Fibroblast of skin of back (primary cell): ENCODE data around the gene SLC25A21.
A peak's percentile ranks its signal among the peaks of the same experiment; 100 is the strongest.
"Not testable (repeated sequence)": the region's sequence is repeated elsewhere in the genome, so short reads cannot be mapped to it uniquely, and the experiment has no call there.

Source experiments
- DNase-seq: peaks from one replicate; pipeline ENCODE4 v3.0.0-alpha.2; 2013

SLC25A21 gene

GRCh38 chr14:36820111-36820709 is 352.2 kb downstream of the SLC25A21 start:
- DNase-seq: no peak

- peak; percentile 7 for DNase-seq
These were observed 353.5 kb downstream of the SLC25A21 start for GRCh38 chr14:36818794-36819384.

- DNase-seq: no peak
These were observed 354.2 kb downstream of the SLC25A21 start for GRCh38 chr14:36818246-36818645.

- no peak for DNase-seq
These were observed 355.1 kb downstream of the SLC25A21 start for GRCh38 chr14:36817071-36817930.

- no peak for DNase-seq
These were observed 355.9 kb downstream of the SLC25A21 start for GRCh38 chr14:36816481-36816880.

- not testable (repeated sequence) for DNase-seq
These were observed 357.6 kb downstream of the SLC25A21 start for GRCh38 chr14:36814783-36815182.

- no peak for DNase-seq
These were observed 362.2 kb downstream of the SLC25A21 start for GRCh38 chr14:36810209-36810608.

- no peak for DNase-seq
These were observed 364.7 kb downstream of the SLC25A21 start for GRCh38 chr14:36807727-36808126.

- no peak for DNase-seq
These were observed 367.3 kb downstream of the SLC25A21 start for GRCh38 chr14:36805131-36805559.

- DNase-seq: no peak
These were observed 374.8 kb downstream of the SLC25A21 start for GRCh38 chr14:36797634-36798033.

GRCh38 chr14:36791402-36791801 is 381.0 kb downstream of the SLC25A21 start:
- DNase-seq: no peak

GRCh38 chr14:36785511-36785910 is 386.9 kb downstream of the SLC25A21 start:
- DNase-seq: no peak

GRCh38 chr14:36784541-36784940 is 387.9 kb downstream of the SLC25A21 start:
- DNase-seq: no peak

- no peak for DNase-seq
These were observed 390.5 kb downstream of the SLC25A21 start for GRCh38 chr14:36781897-36782296.

GRCh38 chr14:36773558-36773957 is 398.8 kb downstream of the SLC25A21 start:
- peak; percentile 41 for DNase-seq

GRCh38 chr14:36773136-36773540 is 399.3 kb downstream of the SLC25A21 start:
- DNase-seq: peak; percentile 49

GRCh38 chr14:36771028-36771640 is 401.3 kb downstream of the SLC25A21 start:
- no peak for DNase-seq

- no peak for DNase-seq
These were observed 403.6 kb downstream of the SLC25A21 start for GRCh38 chr14:36768638-36769337.

- no peak for DNase-seq
These were observed 404.7 kb downstream of the SLC25A21 start for GRCh38 chr14:36767603-36768281.

- no peak for DNase-seq
These were observed 405.4 kb downstream of the SLC25A21 start for GRCh38 chr14:36766974-36767373.

GRCh38 chr14:36757734-36758601 is 414.4 kb downstream of the SLC25A21 start:
- DNase-seq: no peak
